COLO829 (cell line): ENCODE measurements around the gene MYO15B.
A peak's percentile ranks its signal among the peaks of the same experiment; 100 is the strongest.

ENCODE experiments used
- DNase-seq: peaks from one replicate; pipeline ENCODE4 v3.0.0; 2012; ENCODE audit warnings: low spot score

MYO15B gene

DNA sequence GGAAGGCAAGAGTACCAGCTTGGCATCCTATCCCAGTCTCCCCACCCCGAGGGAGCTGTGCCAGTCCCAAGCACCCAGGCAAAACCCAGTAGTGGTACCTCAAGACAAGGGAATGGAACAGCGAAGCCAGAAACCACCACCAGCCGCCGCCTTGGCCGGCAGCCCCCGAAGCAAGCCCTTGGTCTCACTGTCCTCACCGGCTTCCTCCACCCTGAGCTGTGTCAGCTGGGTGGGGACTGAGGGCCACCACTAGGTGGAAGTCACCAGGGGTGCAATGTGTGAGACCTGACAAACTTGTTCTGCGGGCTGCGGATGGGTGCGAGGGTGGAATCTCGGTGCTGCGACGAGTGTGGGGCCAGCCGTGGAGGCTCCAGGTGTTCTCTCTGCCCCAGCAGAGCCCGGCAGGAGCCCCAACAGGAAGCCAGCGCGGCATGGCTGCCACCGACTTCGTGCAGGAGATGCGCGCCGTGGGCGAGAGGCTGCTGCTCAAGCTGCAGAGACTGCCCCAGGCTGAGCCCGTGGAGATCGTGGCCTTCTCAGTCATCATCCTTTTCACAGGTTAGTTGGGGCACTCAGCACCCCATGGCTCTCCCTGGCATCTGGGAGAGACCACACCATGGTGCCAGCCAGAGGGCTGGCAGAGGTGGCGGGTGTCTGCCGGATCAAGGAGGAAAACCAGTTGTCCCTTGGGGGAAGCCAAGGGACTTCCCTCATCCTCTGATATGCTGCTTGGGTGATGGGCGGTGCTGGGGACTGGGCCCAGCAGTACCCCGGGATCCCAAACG is 52.4 kb downstream of the MYO15B start:
- no peak for DNase-seq

DNA sequence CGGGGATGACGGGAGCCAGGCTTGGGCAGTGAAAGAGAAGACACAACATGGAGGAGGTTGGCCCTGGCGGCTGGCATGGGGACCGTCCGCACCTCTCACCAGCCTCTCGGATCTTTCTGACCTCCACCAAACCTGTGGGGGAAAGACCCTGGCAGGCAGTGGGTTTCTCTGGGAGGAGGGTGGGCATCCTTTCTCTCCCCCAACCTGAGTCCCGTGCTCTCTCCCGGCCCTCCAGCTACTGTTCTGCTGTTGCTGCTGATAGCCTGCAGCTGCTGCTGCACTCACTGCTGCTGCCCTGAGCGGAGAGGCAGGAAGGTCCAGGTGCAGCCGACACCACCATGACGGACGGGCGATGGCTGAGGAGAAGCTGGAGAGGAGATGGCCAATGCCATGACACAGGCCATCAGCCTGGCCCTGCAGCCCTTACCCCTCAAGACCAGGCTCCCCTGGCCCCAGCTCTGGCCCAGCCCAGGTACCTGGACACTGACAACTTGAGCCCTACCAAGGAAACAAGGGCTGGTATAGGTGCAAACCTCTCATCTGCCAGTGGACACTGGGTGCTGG is 53.0 kb downstream of the MYO15B start:
- no peak for DNase-seq

DNA sequence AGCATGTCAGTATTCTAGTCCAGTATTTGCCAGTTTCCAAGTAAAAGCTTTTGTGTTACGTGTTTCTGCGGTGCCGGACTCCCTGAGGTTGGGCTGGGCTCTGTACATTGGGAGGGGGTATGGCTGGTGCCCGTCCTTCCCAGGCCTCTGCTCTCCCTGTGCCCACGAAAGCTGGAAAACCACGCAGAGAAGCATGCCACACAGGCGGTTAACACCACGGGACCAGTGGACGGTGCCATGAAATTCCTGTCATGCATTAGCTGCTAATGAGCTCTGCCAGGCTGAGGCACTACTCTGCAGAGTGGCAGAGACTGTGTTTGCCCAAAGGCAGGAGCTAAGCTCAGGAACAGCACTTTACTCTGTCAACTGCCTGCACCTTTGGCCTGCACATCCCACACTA is 53.7 kb downstream of the MYO15B start:
- no peak for DNase-seq

DNA sequence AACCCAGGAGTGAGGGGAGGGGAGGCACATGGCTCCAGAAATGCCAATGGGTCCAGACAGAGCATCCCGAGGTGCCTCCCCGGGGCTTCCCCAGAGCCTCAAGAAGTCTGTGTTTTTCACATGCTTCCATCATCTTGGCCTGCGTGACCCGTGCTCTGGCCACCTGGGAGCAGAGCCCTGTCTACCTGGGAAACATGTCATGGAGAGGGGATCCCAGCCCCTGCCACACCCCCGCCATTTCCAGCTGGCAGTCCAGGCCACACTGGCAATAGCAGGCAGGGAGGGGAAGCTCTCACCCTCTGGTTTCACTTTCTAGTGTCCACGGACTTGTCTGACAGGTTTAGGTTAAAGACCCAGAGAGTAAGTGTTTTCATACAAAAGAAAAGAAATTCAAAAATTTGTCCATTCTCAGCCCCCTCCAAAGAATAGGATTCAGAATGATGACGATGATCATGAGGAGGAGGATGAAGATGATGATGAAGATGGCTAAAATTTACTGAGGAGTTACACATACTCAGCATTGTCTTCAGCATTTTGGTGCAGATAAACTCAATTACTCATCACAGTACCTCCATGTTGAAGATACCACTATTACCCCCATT is 54.7 kb downstream of the MYO15B start:
- DNase-seq = no peak

DNA sequence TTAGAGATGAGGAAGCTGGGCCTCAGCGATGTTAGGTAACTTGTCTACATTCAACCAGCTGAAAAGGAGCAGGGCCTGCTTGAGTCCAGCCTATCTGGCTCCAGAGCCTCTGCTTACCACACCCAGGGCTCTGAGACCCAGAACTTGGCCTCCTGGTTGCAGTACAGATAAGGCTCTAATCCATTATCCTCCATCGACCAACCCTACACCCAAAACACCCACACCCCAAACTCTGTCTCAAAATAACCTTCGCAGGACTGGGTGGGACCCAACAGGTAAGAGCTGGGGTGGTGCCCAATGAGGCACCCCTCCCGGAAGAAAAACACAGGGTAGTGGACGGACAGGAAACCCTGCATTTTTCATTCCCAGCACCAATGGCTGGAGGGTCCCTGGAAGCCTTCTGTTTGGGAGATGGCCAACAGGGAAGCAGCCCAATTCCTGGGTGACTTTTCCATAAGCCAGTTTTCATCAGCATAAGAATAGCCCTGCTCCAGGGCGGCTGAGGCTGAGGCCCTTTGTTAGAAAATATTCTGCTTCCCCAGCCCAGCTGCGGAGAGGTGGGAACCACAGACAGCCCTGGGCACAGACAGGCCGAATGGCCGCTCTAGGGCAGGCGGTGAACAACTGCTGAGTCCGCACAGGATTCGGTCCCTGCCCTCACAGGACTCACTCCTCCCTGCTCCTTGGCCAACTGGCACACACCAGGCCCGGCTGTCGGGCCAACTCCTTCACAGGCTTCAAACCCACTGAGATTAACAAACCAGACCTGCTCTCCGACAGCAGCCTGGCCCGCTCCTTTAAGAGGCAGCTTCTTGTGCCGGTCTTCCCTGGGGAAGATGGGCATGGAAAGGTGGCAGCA is 55.4 kb downstream of the MYO15B start:
- no peak for DNase-seq

DNA sequence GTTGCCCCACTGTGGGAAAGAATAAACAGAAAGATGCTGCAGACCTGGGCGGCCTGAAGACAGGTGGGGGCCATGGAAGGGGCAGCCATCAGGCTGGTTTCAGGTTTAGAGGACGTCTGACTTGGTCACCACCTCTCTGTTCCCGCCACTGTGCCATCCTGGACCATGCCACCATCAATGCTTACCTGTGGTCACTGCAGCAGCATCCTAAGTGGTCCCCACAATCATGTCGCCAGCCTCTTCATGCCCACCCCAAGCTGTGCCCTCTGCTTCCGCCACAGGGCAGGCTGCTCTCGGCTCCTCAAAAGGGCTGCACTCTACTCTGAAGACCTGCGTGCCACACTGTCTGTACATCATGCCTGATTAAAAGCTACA is 56.0 kb downstream of the MYO15B start:
- no peak for DNase-seq

DNA sequence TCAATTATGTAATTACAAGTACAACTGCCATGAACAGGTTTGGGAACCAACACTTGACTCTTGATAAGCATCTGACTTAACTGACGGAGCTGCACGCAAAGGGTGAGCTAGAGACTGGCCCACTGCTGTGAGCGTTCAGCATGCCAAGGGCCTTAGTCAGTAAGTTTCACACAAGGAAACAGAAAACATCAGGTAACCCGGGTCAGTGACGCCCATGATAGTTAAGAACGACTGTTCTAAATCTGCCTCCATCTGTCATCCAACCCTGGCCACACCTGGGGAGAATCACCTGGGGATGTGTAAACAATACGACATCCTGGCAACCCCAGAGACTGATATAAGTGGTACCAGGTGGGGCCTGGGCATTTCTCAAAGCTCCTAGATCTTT is 57.9 kb downstream of the MYO15B start:
- DNase-seq = no peak

DNA sequence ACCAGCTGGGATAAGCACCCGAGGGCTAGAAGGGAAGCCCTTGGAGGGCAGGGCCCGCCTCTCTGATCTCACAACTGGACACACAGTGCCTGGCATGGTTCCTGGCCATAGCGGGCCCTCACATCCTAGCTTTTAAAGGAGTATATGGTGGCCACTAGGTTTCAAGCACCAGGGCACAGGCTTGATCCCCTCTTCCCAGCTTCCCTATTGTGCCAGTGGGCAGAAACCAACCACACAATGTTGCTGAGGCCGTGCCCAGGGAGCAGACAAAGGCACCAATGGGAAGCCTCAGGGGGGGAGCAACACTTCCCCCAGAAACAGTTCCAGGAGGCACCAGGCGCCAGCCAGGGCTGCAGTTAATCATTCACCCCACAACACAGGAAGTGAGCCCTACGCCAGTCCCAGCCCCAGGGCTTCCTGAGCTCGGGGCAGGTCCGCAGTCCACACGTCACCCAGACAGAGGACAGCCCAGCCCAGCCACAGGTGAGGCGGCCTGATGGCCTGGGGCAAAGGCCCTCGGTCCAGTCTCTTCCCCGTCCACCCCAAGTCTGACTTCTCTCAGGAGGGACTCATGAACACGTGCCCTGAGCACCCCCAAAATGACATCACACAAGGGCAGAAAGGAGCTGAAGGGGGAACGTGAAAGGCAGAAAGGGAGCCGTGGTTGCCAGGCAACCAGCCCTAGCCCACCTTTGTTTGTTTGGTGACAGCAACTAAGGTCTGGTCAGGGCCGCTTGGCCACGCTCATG is 58.5 kb downstream of the MYO15B start:
- no peak for DNase-seq

- DNase-seq = no peak
These were observed 59.0 kb downstream of the MYO15B start for GRCh38 chr17:75646638-75646992.

GRCh38 chr17:75647061-75647460 is 59.5 kb downstream of the MYO15B start:
- DNase-seq = no peak

DNA sequence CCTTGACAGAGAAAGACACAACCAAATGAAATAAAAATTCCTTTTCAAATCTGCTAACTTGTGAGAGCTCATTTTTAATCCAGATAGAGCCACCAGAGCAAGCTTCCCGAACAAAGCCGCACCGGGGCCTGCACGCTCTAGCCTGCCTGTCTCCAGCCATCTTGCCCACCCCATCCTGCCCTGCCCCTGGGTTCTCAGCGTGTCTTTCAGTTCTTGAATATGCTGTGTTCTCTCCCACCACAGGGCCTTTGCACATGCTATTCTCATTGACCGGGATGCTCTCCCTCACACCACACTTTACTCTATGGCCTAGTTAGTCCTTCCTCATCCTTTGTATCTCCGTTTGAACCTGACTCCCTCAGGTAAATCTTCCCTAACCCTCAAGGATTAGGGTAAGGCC is 60.3 kb downstream of the MYO15B start:
- DNase-seq = no peak

DNA sequence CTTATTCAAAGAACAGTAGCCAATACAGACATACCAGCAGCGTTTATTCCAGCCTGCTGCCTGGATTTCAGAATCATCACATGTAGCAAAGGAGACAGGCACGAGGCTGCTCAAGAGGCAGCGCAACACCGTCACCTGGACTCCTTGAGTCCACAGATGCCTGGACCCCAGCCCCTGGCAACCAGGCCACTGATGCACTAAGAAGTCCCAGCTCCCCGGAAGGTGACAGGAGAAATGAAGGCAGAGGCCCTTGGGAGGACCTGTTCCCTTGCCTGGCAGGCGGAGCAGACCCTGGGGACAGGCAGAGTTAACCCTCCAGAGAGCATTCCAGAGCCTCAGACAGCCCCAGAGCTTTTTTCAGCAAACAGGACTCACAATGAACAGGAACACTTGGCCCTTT is 62.1 kb downstream of the MYO15B start:
- no peak for DNase-seq

GRCh38 chr17:75650874-75651273 is 63.3 kb downstream of the MYO15B start:
- DNase-seq = no peak

GRCh38 chr17:75652341-75652740 is 64.7 kb downstream of the MYO15B start:
- DNase-seq = no peak

- peak; percentile 13 for DNase-seq
These were observed 65.4 kb downstream of the MYO15B start for GRCh38 chr17:75652934-75653549.

DNA sequence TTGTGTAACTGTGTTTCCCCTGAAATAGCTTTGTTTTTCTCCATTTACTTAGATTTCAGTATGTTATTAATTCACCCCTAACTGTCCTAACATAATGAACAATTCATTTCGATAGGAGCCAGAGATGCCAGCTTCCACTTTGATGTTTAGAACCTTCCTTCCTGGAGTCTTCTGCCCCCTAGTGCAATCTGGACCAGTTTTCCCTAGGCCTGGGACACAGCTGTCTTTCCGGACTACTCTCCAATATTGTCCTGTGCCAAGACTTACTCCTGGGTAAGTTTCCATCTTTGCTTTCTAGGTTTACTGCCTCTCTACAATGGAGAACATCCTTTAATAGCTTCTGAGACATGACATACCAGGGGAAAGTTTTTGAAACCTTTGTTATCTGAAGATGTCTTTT is 66.6 kb downstream of the MYO15B start:
- DNase-seq = no peak

- no peak for DNase-seq
These were observed 70.6 kb downstream of the MYO15B start for GRCh38 chr17:75658237-75658636.

DNA sequence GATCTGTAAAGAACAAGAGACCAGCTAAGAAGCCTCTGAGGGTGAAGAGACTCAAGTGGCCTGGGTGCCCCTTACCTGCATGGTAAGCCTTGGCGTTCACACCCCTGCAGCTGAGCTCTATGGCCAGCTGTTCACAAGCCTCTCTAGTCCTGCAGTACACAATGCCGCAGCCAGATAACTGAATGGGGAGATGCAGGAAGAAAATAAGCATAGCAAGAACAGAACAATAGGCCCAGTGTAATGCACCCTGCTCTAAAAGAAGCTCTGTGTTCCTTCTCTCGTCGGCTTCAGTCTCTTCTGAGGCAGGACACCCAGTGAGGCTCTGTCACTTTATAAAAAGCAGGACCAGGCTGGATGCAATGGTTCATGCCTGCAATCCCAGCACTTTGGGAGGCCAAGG is 73.9 kb downstream of the MYO15B start:
- DNase-seq = peak; percentile 68

DNA sequence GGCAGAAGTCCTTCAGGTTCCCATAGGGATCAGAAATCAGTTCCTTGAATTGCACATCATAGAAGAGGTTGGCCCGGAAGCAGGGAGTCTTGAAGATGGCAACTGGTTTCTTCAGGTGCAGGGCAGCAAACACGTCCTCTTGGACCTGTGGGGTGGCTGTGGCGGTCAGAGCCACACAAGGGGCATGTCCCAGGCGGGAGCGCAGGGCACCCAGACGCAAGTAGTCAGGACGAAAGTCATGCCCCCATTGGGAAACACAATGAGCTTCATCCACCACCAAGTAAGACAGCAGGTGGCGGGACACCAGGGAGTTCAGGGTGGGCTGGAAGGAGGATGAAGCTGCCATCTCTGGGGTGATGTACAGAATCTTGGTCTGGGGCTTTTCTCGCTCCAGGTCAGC is 74.9 kb downstream of the MYO15B start:
- DNase-seq = no peak

- DNase-seq = no peak
These were observed 76.5 kb downstream of the MYO15B start for GRCh38 chr17:75664099-75664549.

GRCh38 chr17:75665981-75666380 is 78.4 kb downstream of the MYO15B start:
- DNase-seq = no peak
